A549 (cell line): ENCODE measurements around the gene D2HGDH. TPM values are rescaled to one million over a fixed set of nuclear protein-coding genes. Genes with fewer than 3 reads are reported as not detected.
"Not testable (repeated sequence)": the region's sequence is repeated elsewhere in the genome, so short reads cannot be mapped to it uniquely, and the experiment has no call there.

Source experiments
- ATAC-seq, 2 experiments: fragments of 200-7000 bp in 1 of 2; fragments of >200 bp in 1 of 2; cut with Nextera tagmentation in 1 of 2; cut with Tn5 transposase in 1 of 2; 3 replicates each; pipeline versions ENCODE4 v1.8.0 to v1.9.1; 2018 to 2020; ENCODE audit warnings: mild to moderate bottlenecking in 1 of 2, moderate library complexity in 1 of 2
- CTCF ChIA-PET: fragments of 300-600 bp; sonication (Branson Sonifier 250); formaldehyde crosslinking; extraction: SDS; loops from one replicate; lab custom pipeline; 2021; ENCODE audit warnings: antibody characterized with exemption, inconsistent platforms; lab: Yijun Ruan, JAX
- POLR2A ChIA-PET: fragments of 350-600 bp; formaldehyde crosslinking; extraction: SDS; loops from one replicate; lab custom pipeline; 2021; ENCODE audit warnings: antibody characterized with exemption, inconsistent platforms; lab: Yijun Ruan, JAX
- DNase-seq, 2 experiments: peaks; one replicate each; pipeline versions ENCODE4 v3.0.0 to v3.0.0-alpha.2; 2011 to 2016; ENCODE audit warnings: low read depth in 1 of 2, low spot score in 1 of 2
- FAIRE-seq: peaks from 2 replicates; lab custom pipeline; 2011; peaks lifted over from hg19 to GRCh38; lab: Jason Lieb, UNC
- H3K27ac ChIP-seq, 2 experiments: fragments of >200 bp; sonication (Bioruptor Twin); formaldehyde crosslinking; 3 replicates each; pipeline ENCODE4 v1.5.1; 2016 to 2017
- H3K4me1 ChIP-seq: fragments of >200 bp; sonication (Bioruptor Twin); formaldehyde crosslinking; 3 replicates; pipeline ENCODE4 v1.6.1; 2016
- H3K4me2 ChIP-seq: fragments of >200 bp; sonication (Bioruptor Twin); formaldehyde crosslinking; 3 replicates; pipeline ENCODE4 v1.6.1; 2016
- H3K4me3 ChIP-seq: fragments of >200 bp; sonication (Bioruptor Twin); formaldehyde crosslinking; 3 replicates; pipeline ENCODE4 v1.5.1; 2016
- H3K9me3 ChIP-seq: fragments of >200 bp; sonication (Bioruptor Twin); formaldehyde crosslinking; 3 replicates; pipeline ENCODE4 v1.6.1; 2016
- BHLHE40 ChIP-seq: IDR thresholded peaks from 2 replicates; pipeline ENCODE4 v1.6.1; 2012; ENCODE audit warnings: low read depth, low read length, inconsistent platforms
- EHF ChIP-seq: fragments of 250-450 bp; sonication (Bioruptor Pico); IDR thresholded peaks from 2 replicates; pipeline ENCODE4 v1.5.0; 2020; ENCODE audit warnings: mild to moderate bottlenecking
- FOSL2 ChIP-seq, 2 experiments: fragments of 450-650 bp in 1 of 2; fragments of >200 bp in 1 of 2; sonication (Bioruptor Twin) in 1 of 2; formaldehyde crosslinking; IDR thresholded peaks; 2 replicates each; pipeline versions ENCODE4 v1.5.0 to v1.6.1; 2016 to 2020; ENCODE audit warnings: mild to moderate bottlenecking in 1 of 2, moderate library complexity in 1 of 2
- TP53 ChIP-seq: fragments of 250-450 bp; sonication (Bioruptor Pico); IDR thresholded peaks from 2 replicates; pipeline ENCODE4 v1.5.0; 2021; ENCODE audit warnings: mild to moderate bottlenecking, moderate library complexity
- WGBS: methylation state at CpG from one replicate; pipeline ENCODE4 v1.1.6; 2017; ENCODE audit errors: missing lambda C conversion rate; 5-methylcytosine and 5-hydroxymethylcytosine counted together
- polyA plus RNA-seq, 4 experiments: library from polyadenylated mRNA; depleted of rRNA in 3 of 4; stranded (reverse); fragments of >200 nt; fragmentation: RNase III in 1 of 4; extraction: RNeasy Plus Mini Kit Qiagen cat#74134 plus additional on column Dnase treatment in 1 of 4; gene quantifications; 2 replicates in 3 of 4; 3 replicates in 1 of 4; pipeline ENCODE4 v1.2.3, GENCODE V29; 2011 to 2017
- TF ChIP-seq, protein P1 (sequence below): fragments of 250-450 bp; sonication (Bioruptor Pico); IDR thresholded peaks from 2 replicates; pipeline ENCODE4 v1.5.0; 2020; ENCODE audit warnings: low read depth, mild to moderate bottlenecking, moderate library complexity
- TF ChIP-seq, protein P2 (sequence below): IDR thresholded peaks from 2 replicates; pipeline ENCODE4 v1.6.1; 2012

D2HGDH gene
- polyA plus RNA-seq, 2 of the 4 experiments (the other 2 are of a cell fraction): 6.5 to 18.5 TPM

DNA sequence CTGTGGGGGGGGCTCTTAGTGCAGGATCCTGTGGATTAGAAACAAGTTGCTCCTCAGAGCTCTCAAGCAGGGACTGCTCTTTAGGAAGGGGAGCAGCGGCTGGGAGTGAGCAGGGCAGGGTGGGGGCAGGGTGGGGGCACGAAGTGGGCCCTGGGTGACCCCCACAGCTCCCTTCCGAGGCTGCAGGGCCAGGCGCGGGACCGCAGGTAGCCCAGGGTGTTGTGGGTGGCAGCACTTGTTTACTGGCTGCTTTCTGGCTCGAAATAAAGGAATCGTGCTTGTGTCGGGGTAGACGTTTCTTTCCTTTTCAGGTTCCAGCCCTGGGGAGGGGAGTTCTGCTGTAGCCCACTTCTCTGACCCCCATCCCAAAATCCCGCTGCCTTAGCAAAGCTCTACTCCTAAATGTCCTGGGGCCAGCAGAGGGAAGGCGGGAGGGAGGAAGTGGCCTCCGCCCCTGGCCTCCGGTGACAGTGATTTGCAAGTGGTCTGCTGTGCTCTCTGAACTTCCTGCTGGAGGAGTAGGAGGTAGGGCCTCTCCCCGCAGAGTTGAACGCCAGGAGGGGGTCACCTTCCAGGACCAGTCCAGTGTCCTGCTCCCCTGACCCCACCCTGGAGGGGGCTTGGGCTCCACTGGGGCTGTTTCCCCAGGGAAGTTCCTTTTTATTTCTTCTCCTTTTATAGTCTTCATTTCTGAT is 82.8 kb downstream of the D2HGDH start:
- Histone ChIP-seq H3K4me3 (no peak overlapping the region), H3K4me1 (no peaks in the 10 kb centered on the region), H3K9me3 (no peaks in the 10 kb centered on the region), H3K4me2 (no peak overlapping the region), H3K27ac (no peak overlapping the region)
- DNase-seq (no peak), ATAC-seq (no peak), FAIRE-seq (no peak)
- ChIA-PET CTCF (interaction anchor here (0.8 to 1.5 kb wide), 2 partner anchors 27 to 60 kb away, joined by 4 read pairs; no protein-coding TSS in a partner anchor), POLR2A (interaction anchor here (0.6 kb wide), 1 partner anchor 131 kb away, joined by 3 read pairs; the partner anchor contains the start of gene DTYMK)
- WGBS: 58% methylated on average over 16 of the region's 16 CpGs
- TF ChIP-seq BHLHE40 (no peak), TP53 (CRISPR knock-in tag) (no peak), FOSL2 (IDR thresholded peaks at IDR 0.05) (no peak), FOSL2 (CRISPR knock-in tag; IDR thresholded peaks at IDR 0.05) (no peak), EHF (CRISPR knock-in tag) (no peak)
- TF ChIP-seq, protein P1, sequence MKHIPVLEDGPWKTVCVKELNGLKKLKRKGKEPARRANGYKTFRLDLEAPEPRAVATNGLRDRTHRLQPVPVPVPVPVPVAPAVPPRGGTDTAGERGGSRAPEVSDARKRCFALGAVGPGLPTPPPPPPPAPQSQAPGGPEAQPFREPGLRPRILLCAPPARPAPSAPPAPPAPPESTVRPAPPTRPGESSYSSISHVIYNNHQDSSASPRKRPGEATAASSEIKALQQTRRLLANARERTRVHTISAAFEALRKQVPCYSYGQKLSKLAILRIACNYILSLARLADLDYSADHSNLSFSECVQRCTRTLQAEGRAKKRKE (CRISPR knock-in tag): no peak
- TF ChIP-seq, protein P2, sequence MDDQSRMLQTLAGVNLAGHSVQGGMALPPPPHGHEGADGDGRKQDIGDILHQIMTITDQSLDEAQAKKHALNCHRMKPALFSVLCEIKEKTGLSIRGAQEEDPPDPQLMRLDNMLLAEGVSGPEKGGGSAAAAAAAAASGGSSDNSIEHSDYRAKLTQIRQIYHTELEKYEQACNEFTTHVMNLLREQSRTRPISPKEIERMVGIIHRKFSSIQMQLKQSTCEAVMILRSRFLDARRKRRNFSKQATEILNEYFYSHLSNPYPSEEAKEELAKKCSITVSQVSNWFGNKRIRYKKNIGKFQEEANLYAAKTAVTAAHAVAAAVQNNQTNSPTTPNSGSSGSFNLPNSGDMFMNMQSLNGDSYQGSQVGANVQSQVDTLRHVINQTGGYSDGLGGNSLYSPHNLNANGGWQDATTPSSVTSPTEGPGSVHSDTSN: no peak

DNA sequence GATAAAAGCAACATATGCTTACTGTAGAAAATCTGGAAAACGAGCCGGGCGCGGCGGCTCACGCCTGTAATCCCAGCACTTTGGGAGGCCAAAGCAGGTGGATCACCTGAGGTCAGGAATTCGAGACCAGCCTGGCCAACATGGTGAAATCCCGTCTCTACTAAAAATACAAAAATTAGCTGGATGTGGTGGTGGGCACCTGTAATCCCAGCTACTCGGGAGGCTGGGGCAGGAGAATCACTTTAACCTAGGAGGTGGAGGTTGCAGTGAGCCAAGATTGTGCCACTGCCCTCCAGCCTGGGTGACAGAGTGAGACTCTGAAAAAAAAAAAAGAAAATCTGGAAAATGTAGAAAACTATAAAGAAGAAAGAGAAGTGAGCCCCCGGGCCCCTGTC is 83.4 kb downstream of the D2HGDH start:
- WGBS: 80% methylated on average over 9 of the region's 10 CpGs
- H3K9me3 ChIP-seq, H3K4me2 ChIP-seq, FAIRE-seq, POLR2A ChIA-PET, H3K27ac ChIP-seq, ATAC-seq, H3K4me3 ChIP-seq, H3K4me1 ChIP-seq, DNase-seq: not testable (repeated sequence)
- CTCF ChIA-PET: interaction anchor here (1.5 kb wide), 1 partner anchor 59 kb away, joined by 4 read pairs; no protein-coding TSS in a partner anchor

Other genes with a start within 250 kb of the D2HGDH start
- gene STK25, start 226.0 kb upstream of the D2HGDH start, polyA plus RNA-seq (2011; rRNA removed): 138 and 185 TPM in 2 replicates
- 91.5 to 108 TPM (median 101 TPM) in 3 replicates for gene STK25, start 226.0 kb upstream of the D2HGDH start, polyA plus RNA-seq (2017; fragmentation: RNase III; extraction: RNeasy Plus Mini Kit Qiagen cat#74134 plus additional on column Dnase treatment)
- gene BOK, start 175.9 kb upstream of the D2HGDH start, polyA plus RNA-seq (2011; rRNA removed): 5.0 and 5.5 TPM in 2 replicates
- gene BOK, start 175.9 kb upstream of the D2HGDH start, polyA plus RNA-seq (2017; fragmentation: RNase III; extraction: RNeasy Plus Mini Kit Qiagen cat#74134 plus additional on column Dnase treatment): 12.0 to 13.0 TPM (median 12.6 TPM) in 3 replicates
- gene THAP4, start 97.5 kb upstream of the D2HGDH start, polyA plus RNA-seq (2011; rRNA removed): 36.1 and 37.3 TPM in 2 replicates
- 51.0 to 56.7 TPM (median 53.2 TPM) in 3 replicates for gene THAP4, start 97.5 kb upstream of the D2HGDH start, polyA plus RNA-seq (2017; fragmentation: RNase III; extraction: RNeasy Plus Mini Kit Qiagen cat#74134 plus additional on column Dnase treatment)
- 75.2 and 75.6 TPM in 2 replicates for gene ATG4B, start 96.9 kb upstream of the D2HGDH start, polyA plus RNA-seq (2011; rRNA removed)
- 68.8 to 74.7 TPM (median 70.3 TPM) in 3 replicates for gene ATG4B, start 96.9 kb upstream of the D2HGDH start, polyA plus RNA-seq (2017; fragmentation: RNase III; extraction: RNeasy Plus Mini Kit Qiagen cat#74134 plus additional on column Dnase treatment)
- gene DTYMK, start 47.8 kb upstream of the D2HGDH start, polyA plus RNA-seq (2011; rRNA removed): 62.7 and 68.7 TPM in 2 replicates
- gene DTYMK, start 47.8 kb upstream of the D2HGDH start, polyA plus RNA-seq (2017; fragmentation: RNase III; extraction: RNeasy Plus Mini Kit Qiagen cat#74134 plus additional on column Dnase treatment): 90.7 to 99.5 TPM (median 98.9 TPM) in 3 replicates
- 28.4 and 28.6 TPM in 2 replicates for gene ING5, start 32.6 kb upstream of the D2HGDH start, polyA plus RNA-seq (2011; rRNA removed)
- 29.6 to 31.0 TPM (median 30.1 TPM) in 3 replicates for gene ING5, start 32.6 kb upstream of the D2HGDH start, polyA plus RNA-seq (2017; fragmentation: RNase III; extraction: RNeasy Plus Mini Kit Qiagen cat#74134 plus additional on column Dnase treatment)
- gene GAL3ST2, start 42.2 kb downstream of the D2HGDH start, polyA plus RNA-seq (2011; rRNA removed): 0.15 TPM in 1 of 2 replicates, not detected in the other
- gene GAL3ST2, start 42.2 kb downstream of the D2HGDH start, polyA plus RNA-seq (2017; fragmentation: RNase III; extraction: RNeasy Plus Mini Kit Qiagen cat#74134 plus additional on column Dnase treatment): 0.41 to 0.86 TPM (median 0.61 TPM) in 3 replicates
- 0.08 and 0.13 TPM in 2 replicates for gene NEU4, start 74.6 kb downstream of the D2HGDH start, polyA plus RNA-seq (2011; rRNA removed)
- gene NEU4, start 74.6 kb downstream of the D2HGDH start, polyA plus RNA-seq (2017; fragmentation: RNase III; extraction: RNeasy Plus Mini Kit Qiagen cat#74134 plus additional on column Dnase treatment): 0.19 to 0.70 TPM (median 0.25 TPM) in 3 replicates
- not detected in 2 replicates for gene PDCD1, start 124.3 kb downstream of the D2HGDH start, polyA plus RNA-seq (2011; rRNA removed)
- not detected in 3 replicates for gene PDCD1, start 124.3 kb downstream of the D2HGDH start, polyA plus RNA-seq (2017; fragmentation: RNase III; extraction: RNeasy Plus Mini Kit Qiagen cat#74134 plus additional on column Dnase treatment)
- gene RTP5, start 135.1 kb downstream of the D2HGDH start, polyA plus RNA-seq (2011; rRNA removed): not detected in 2 replicates
- gene RTP5, start 135.1 kb downstream of the D2HGDH start, polyA plus RNA-seq (2017; fragmentation: RNase III; extraction: RNeasy Plus Mini Kit Qiagen cat#74134 plus additional on column Dnase treatment): not detected in 3 replicates